ENCODE measurements around the gene SLC25A34.

GRCh38 chr1:15747378-15747777, 11.3 kb downstream of the SLC25A34 start:
- TF ChIP-seq, protein P1, sequence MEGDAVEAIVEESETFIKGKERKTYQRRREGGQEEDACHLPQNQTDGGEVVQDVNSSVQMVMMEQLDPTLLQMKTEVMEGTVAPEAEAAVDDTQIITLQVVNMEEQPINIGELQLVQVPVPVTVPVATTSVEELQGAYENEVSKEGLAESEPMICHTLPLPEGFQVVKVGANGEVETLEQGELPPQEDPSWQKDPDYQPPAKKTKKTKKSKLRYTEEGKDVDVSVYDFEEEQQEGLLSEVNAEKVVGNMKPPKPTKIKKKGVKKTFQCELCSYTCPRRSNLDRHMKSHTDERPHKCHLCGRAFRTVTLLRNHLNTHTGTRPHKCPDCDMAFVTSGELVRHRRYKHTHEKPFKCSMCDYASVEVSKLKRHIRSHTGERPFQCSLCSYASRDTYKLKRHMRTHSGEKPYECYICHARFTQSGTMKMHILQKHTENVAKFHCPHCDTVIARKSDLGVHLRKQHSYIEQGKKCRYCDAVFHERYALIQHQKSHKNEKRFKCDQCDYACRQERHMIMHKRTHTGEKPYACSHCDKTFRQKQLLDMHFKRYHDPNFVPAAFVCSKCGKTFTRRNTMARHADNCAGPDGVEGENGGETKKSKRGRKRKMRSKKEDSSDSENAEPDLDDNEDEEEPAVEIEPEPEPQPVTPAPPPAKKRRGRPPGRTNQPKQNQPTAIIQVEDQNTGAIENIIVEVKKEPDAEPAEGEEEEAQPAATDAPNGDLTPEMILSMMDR (IDR thresholded peaks at IDR 0.05), result no peak
- no peak for TF ChIP-seq POLR2A (IDR thresholded peaks at IDR 0.05)

All from heart left ventricle (tissue), 13 donors.